GM19395 (cell line): ENCODE measurements around the gene PODN.

Source experiments
- ATAC-seq: cut with Tn5 transposase; IDR thresholded peaks from one replicate; pipeline ENCODE4 v1.9.1; 2021; ENCODE audit warnings: mild to moderate bottlenecking, moderate library complexity; ENCODE audit not compliant: unreplicated experiment

PODN gene

GRCh38 chr1:53061859-53062707, at the start of gene PODN:
Gene PODN (plus strand): TSS chr1:53062213. CDS start chr1:53069856, 7,643 bp downstream.
- ATAC-seq = no peak

- ATAC-seq = peak; percentile 92
Observed at GRCh38 chr1:53014791-53015507, 47.1 kb upstream of the PODN start.

- ATAC-seq = no peak
Observed at GRCh38 chr1:53015508-53015860, 46.5 kb upstream of the PODN start.

GRCh38 chr1:53016705-53017104, 45.3 kb upstream of the PODN start:
- no peak for ATAC-seq

- ATAC-seq = no peak
Observed at GRCh38 chr1:53020588-53020987, 41.4 kb upstream of the PODN start.

GRCh38 chr1:53022179-53022578, 39.8 kb upstream of the PODN start:
- ATAC-seq = no peak

- no peak for ATAC-seq
Observed at GRCh38 chr1:53023546-53023945, 38.5 kb upstream of the PODN start.

GRCh38 chr1:53024117-53024516, 37.9 kb upstream of the PODN start:
- ATAC-seq = no peak

- ATAC-seq = no peak
Observed at GRCh38 chr1:53025034-53025768, 36.8 kb upstream of the PODN start.

GRCh38 chr1:53025769-53026112, 36.3 kb upstream of the PODN start:
- ATAC-seq = no peak

- no peak for ATAC-seq
Observed at GRCh38 chr1:53026254-53026653, 35.8 kb upstream of the PODN start.

GRCh38 chr1:53031732-53032131, 30.3 kb upstream of the PODN start:
- ATAC-seq = no peak

- no peak for ATAC-seq
Observed at GRCh38 chr1:53037159-53037558, 24.9 kb upstream of the PODN start.

GRCh38 chr1:53038566-53038965, 23.4 kb upstream of the PODN start:
- no peak for ATAC-seq

- ATAC-seq = no peak
Observed at GRCh38 chr1:53043271-53043670, 18.7 kb upstream of the PODN start.

- ATAC-seq = no peak
Observed at GRCh38 chr1:53044926-53045325, 17.1 kb upstream of the PODN start.

- no peak for ATAC-seq
Observed at GRCh38 chr1:53046930-53047329, 15.1 kb upstream of the PODN start.

GRCh38 chr1:53047737-53048736, 14.0 kb upstream of the PODN start:
- no peak for ATAC-seq

GRCh38 chr1:53048960-53049573, 12.9 kb upstream of the PODN start:
- ATAC-seq = no peak

- no peak for ATAC-seq
Observed at GRCh38 chr1:53049574-53049967, 12.4 kb upstream of the PODN start.
